ENCODE measurements around the gene MAML3. TPM values are rescaled to one million over a fixed set of nuclear protein-coding genes. Genes with fewer than 3 reads are reported as not detected.
"Not testable (repeated sequence)": the region's sequence is repeated elsewhere in the genome, so short reads cannot be mapped to it uniquely, and the experiment has no call there.

Gene MAML3
- total RNA-seq, 1 experiment from 2014 or later, result 12.1 TPM

DNA sequence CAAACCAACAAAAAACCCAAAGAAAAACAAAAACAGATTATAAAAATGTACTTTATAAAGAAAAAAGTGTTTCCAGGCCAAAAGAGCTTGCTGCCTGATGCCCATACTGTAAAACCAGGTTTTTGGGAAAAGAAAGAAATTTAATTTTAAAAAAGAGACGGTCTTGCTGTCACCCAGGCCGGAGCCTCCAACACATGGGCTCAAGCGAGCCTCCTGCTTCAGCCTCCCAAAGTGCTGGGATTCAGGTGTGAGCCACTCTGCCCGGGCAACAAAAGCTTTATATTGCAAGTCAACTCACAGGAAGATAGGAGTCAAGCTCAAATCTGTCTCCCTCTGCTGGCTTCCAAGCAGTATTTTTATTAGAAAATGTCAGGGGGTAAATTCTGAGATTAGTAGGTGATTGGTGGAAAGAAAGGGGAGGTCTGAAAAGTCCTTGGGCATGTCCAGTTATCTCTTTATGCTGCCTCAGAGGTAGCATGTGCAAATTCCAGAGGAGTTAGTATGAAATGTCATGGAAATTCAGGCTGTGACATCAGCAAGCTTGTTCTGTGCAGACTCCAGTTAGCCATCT lies 449.0 kb downstream of the MAML3 start:
- H3K36me3 Mint-ChIP-seq (ENCODE audit: insufficient read depth, unreplicated experiment), result peaks cover 78% of the 10 kb centered on the region
- no peaks in the 10 kb centered on the region for H3K27me3 ChIP-seq (replicated peaks; ENCODE audit: control insufficient read depth, insufficient read depth, low read length)
- no peaks in the 10 kb centered on the region for H3K4me1 ChIP-seq
- no peaks in the 10 kb centered on the region for H3K4me1 Mint-ChIP-seq (ENCODE audit: low read depth, unreplicated experiment)
- DNase-seq, result peak in 1 of 2 experiments; percentile 23
- H3K4me3 ChIP-seq (ENCODE audit: low read depth, low read length), result no peak overlapping the region
- H3K9me3 Mint-ChIP-seq (ENCODE audit: unreplicated experiment), result no peaks in the 10 kb centered on the region
- no TSS peak for BruUV-seq (replicated peaks)
- POLR2A ChIA-PET, result interaction anchor here (1.0 kb wide), 1 partner anchor 39 kb away, joined by 4 read pairs; the partner anchor contains the start of gene MGST2
- no peaks in the 10 kb centered on the region for H3K27me3 Mint-ChIP-seq (ENCODE audit: insufficient read depth, unreplicated experiment)
- peaks cover 1% of the 10 kb centered on the region for H3K36me3 ChIP-seq (ENCODE audit: control insufficient read depth, insufficient read depth, low read length)
- H3K4me3 Mint-ChIP-seq (ENCODE audit: unreplicated experiment), result no peak overlapping the region
- intact Hi-C loops (cut with micrococcal nuclease; ENCODE audit: unreplicated experiment), result loop anchor here (1.0 kb wide), 1 partner anchor 49 kb away; no protein-coding TSS in a partner anchor
- peak overlapping the region; percentile 71 for H3K27ac Mint-ChIP-seq (ENCODE audit: unreplicated experiment)
- H3K9me3 ChIP-seq, result no peaks in the 10 kb centered on the region
- CTCF ChIA-PET, result interaction anchor here (0.8 to 1.8 kb wide), 6 partner anchors 12 to 101 kb away, joined by 3 to 29 read pairs (median 3); partner anchors contain the start of gene MGST2
- peak in 1 of 2 experiments; percentile 42 for TF ChIP-seq CTCF (IDR thresholded peaks at IDR 0.05; ENCODE audit: insufficient read depth in 1 of 2, low read depth in 1 of 2, low read length in 1 of 2, severe bottlenecking in 1 of 2, unreplicated experiment in 1 of 2)

DNA sequence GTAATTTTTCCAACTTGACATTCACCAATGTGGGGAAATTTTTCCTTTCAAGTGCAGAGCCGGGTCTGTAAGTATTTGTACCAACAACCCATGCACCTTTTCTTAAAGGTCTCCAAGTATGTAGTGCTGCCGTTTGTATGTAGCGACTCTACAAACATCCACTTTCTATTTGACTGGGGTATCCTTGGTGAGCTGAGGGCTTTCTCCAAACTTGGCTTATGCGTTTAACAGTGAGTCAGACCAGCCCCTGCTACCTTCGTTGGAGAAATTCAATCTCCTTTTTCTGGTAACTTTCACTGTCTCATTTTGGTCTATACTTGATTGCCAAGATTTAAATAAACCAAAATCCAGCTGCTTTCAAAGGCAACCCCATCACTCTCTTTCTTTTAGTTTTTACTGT lies 453.4 kb downstream of the MAML3 start:
- H3K27me3 Mint-ChIP-seq (ENCODE audit: insufficient read depth, unreplicated experiment), result no peaks in the 10 kb centered on the region
- peaks cover 20% of the 10 kb centered on the region for H3K4me1 Mint-ChIP-seq (ENCODE audit: low read depth, unreplicated experiment)
- CTCF ChIA-PET, result no interaction called here
- Histone ChIP-seq H3K4me3 (ENCODE audit: low read depth, low read length) (no peak overlapping the region), H3K27me3 (replicated peaks; ENCODE audit: control insufficient read depth, insufficient read depth, low read length) (no peaks in the 10 kb centered on the region), H3K4me1 (0 out of 2 replicates have a peak, but pooled peaks cover 14% of the 10 kb centered on the region), H3K36me3 (ENCODE audit: control insufficient read depth, insufficient read depth, low read length) (peaks cover 1% of the 10 kb centered on the region), H3K9me3 (no peaks in the 10 kb centered on the region)
- POLR2A ChIA-PET, result no interaction called here
- H3K9me3 Mint-ChIP-seq (ENCODE audit: unreplicated experiment), result peaks cover 9% of the 10 kb centered on the region
- no peak for TF ChIP-seq CTCF (IDR thresholded peaks at IDR 0.05; ENCODE audit: insufficient read depth in 1 of 2, low read depth in 1 of 2, low read length in 1 of 2, severe bottlenecking in 1 of 2, unreplicated experiment in 1 of 2)
- H3K36me3 Mint-ChIP-seq (ENCODE audit: insufficient read depth, unreplicated experiment), result peaks cover 66% of the 10 kb centered on the region
- no peak for DNase-seq
- no peak overlapping the region for H3K27ac Mint-ChIP-seq (ENCODE audit: unreplicated experiment)
- intact Hi-C loops (cut with micrococcal nuclease; ENCODE audit: unreplicated experiment), result no loop called here
- H3K4me3 Mint-ChIP-seq (ENCODE audit: unreplicated experiment), result no peak overlapping the region
- BruUV-seq (replicated peaks), result no TSS peak

GRCh38 chr4:139698167-139698925 lies 455.6 kb downstream of the MAML3 start:
- intact Hi-C loops (cut with micrococcal nuclease; ENCODE audit: unreplicated experiment); H3K4me3 ChIP-seq (ENCODE audit: low read depth, low read length); H3K4me3 Mint-ChIP-seq (ENCODE audit: unreplicated experiment); H3K9me3 ChIP-seq; H3K9me3 Mint-ChIP-seq (ENCODE audit: unreplicated experiment); POLR2A ChIA-PET; BruUV-seq (replicated peaks); H3K27me3 ChIP-seq (replicated peaks; ENCODE audit: control insufficient read depth, insufficient read depth, low read length); H3K27me3 Mint-ChIP-seq (ENCODE audit: insufficient read depth, unreplicated experiment); DNase-seq; H3K36me3 ChIP-seq (ENCODE audit: control insufficient read depth, insufficient read depth, low read length): not testable (repeated sequence)
- H3K4me1 Mint-ChIP-seq (ENCODE audit: low read depth, unreplicated experiment), result peaks cover 20% of the 10 kb centered on the region
- CTCF ChIA-PET, result interaction anchor here (0.7 to 1.2 kb wide), 5 partner anchors 12 to 531 kb away, joined by 3 to 8 read pairs (median 4); partner anchors contain the start of gene MGST2
- peak in 1 of 2 experiments; percentile 35 for TF ChIP-seq CTCF (IDR thresholded peaks at IDR 0.05; ENCODE audit: insufficient read depth in 1 of 2, low read depth in 1 of 2, low read length in 1 of 2, severe bottlenecking in 1 of 2, unreplicated experiment in 1 of 2)
- H3K27ac Mint-ChIP-seq (ENCODE audit: unreplicated experiment), result peak overlapping the region; percentile 50
- peaks cover 31% of the 10 kb centered on the region for H3K4me1 ChIP-seq
- H3K36me3 Mint-ChIP-seq (ENCODE audit: insufficient read depth, unreplicated experiment), result peaks cover 54% of the 10 kb centered on the region

All from Caco-2 (cell line).